NCI-H1694 (cell line): ENCODE data around the gene PSMD14.

Experiments used
- DNase-seq: peaks from one replicate; lab custom pipeline; 2025; lab: John Stamatoyannopoulos, UW

The PSMD14 gene

DNA sequence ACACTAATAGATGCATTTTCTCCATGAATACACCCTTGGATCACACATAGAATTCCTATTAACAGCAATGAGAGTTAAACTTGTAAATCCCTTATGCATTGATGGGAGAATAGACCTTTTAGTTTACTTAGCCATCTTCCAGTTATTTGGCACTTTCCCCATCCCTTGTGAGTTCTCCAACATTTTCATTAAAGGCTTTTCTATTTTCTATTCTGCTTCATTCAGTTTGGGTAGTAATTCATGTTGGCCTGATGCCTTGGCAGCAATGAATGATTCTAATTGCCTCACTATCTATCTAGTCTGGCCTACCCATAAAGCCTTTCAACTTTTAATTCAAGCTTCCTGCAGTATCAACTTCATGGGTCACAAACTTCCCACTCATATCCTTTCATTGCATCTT is 140.2 kb downstream of the PSMD14 start:
- no peak for DNase-seq
